Transverse colon (tissue), 4 donors: ENCODE measurements around the gene RNF25.

ENCODE experiments used
- POLR2A ChIP-seq: fragments of 450-650 bp; IDR thresholded peaks from one replicate; pipeline ENCODE4 v1.6.1; 2016; ENCODE audit warnings: antibody characterized with exemption, mild to moderate bottlenecking, moderate library complexity
- POLR2AphosphoS5 ChIP-seq, 3 donors: sonication (generic); formaldehyde crosslinking; IDR thresholded peaks; one replicate each; pipeline ENCODE4 v1.6.1; 2016; ENCODE audit warnings: antibody characterized with exemption in 3 of 3
- TF ChIP-seq, protein P1 (sequence below), 5 experiments: fragments of 200-600 bp in 3 of 5; fragments of 450-650 bp in 2 of 5; sonication (generic) in 3 of 5; IDR thresholded peaks; 1 replicate in 2 of 5; 2 replicates in 3 of 5; pipeline ENCODE4 v1.5.1; 2016 to 2017; ENCODE audit warnings: antibody characterized with exemption in 5 of 5, inconsistent platforms in 3 of 5, mild to moderate bottlenecking in 2 of 5, moderate library complexity in 1 of 5

GRCh38 chr2:218627939-218628338, 43.9 kb downstream of the RNF25 start:
- TF ChIP-seq, protein P1, sequence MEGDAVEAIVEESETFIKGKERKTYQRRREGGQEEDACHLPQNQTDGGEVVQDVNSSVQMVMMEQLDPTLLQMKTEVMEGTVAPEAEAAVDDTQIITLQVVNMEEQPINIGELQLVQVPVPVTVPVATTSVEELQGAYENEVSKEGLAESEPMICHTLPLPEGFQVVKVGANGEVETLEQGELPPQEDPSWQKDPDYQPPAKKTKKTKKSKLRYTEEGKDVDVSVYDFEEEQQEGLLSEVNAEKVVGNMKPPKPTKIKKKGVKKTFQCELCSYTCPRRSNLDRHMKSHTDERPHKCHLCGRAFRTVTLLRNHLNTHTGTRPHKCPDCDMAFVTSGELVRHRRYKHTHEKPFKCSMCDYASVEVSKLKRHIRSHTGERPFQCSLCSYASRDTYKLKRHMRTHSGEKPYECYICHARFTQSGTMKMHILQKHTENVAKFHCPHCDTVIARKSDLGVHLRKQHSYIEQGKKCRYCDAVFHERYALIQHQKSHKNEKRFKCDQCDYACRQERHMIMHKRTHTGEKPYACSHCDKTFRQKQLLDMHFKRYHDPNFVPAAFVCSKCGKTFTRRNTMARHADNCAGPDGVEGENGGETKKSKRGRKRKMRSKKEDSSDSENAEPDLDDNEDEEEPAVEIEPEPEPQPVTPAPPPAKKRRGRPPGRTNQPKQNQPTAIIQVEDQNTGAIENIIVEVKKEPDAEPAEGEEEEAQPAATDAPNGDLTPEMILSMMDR (IDR thresholded peaks at IDR 0.05) = no peak
- no peak for TF ChIP-seq POLR2A
- no peak for TF ChIP-seq POLR2AphosphoS5 (IDR thresholded peaks at IDR 0.05)
